Right cardiac atrium (tissue), 5 donors: ENCODE data around the gene TNFAIP8L1. TPM values are rescaled to one million over a fixed set of nuclear protein-coding genes. Genes with fewer than 3 reads are reported as not detected.
A peak's percentile ranks its signal among the peaks of the same experiment; 100 is the strongest.

Source experiments
- ATAC-seq, 2 donors: fragments of 200-7000 bp; cut with Tn5 transposase; one replicate each; pipeline versions ENCODE4 v1.8.0 to v1.9.1; 2020; ENCODE audit warnings: moderate library complexity in 2 of 2, mild to moderate bottlenecking in 1 of 2
- DNase-seq, 3 donors: peaks; one replicate each; pipeline ENCODE4 v3.0.0-alpha.2; 2020
- H3K27ac ChIP-seq: one replicate; pipeline ENCODE4 v1.5.1; 2013; ENCODE audit warnings: mild to moderate bottlenecking, low read length, control low read depth, moderate library complexity
- H3K27me3 ChIP-seq: one replicate; pipeline ENCODE4 v1.6.1; 2013; ENCODE audit not compliant: control insufficient read depth, insufficient read depth
- H3K4me1 ChIP-seq: one replicate; pipeline ENCODE4 v1.6.1; 2013; ENCODE audit warnings: low read length; ENCODE audit not compliant: control insufficient read depth, insufficient read depth
- H3K4me3 ChIP-seq: one replicate; pipeline ENCODE4 v1.5.1; 2013; ENCODE audit warnings: low read length, control low read depth
- H3K9me3 ChIP-seq: one replicate; pipeline ENCODE4 v1.6.1; 2013; ENCODE audit warnings: low read length; ENCODE audit not compliant: control insufficient read depth
- WGBS: extraction: QIAGEN DNeasy Blood & Tissue Kit; methylation state at CpG from one replicate; pipeline ENCODE4 v1.1.7; 2013; 5-methylcytosine and 5-hydroxymethylcytosine counted together
- intact Hi-C, 4 donors: fragments of 100-400 bp; cut with DNase I; formaldehyde crosslinking; loops; one replicate each; pipeline versions ENCODE4 v1.11.0 to v1.14.0; 2022 to 2023
- polyA plus RNA-seq: library from polyadenylated mRNA; stranded (reverse); fragments of 200-250 nt; gene quantifications from one replicate; pipeline ENCODE4 v1.2.3, GENCODE V29; 2013
- total RNA-seq, 4 donors: library from RNA; stranded (reverse); fragmentation: NEBNext Ultra II Directional; extraction: Animal tissue kit (Norgen Biotek cat#: 25700); gene quantifications; one replicate each; pipeline ENCODE4 v1.2.1, GENCODE V29; 2021
- donor health status: healthy with polysubstance abuse.
- donor health status: DM: no; HTN: yes; CAD: no.
- donor health status: DM: no; HTN: no; CAD: no.
- donor health status: DM: no; HTN: yes; CAD: no; lungs with severe emphysema.
- donor health status: DM: yes; HTN: yes; CAD: no.

Gene TNFAIP8L1
- total and polyA plus RNA-seq, 5 donors, result 2.8 to 6.0 (median 5.2) TPM

DNA sequence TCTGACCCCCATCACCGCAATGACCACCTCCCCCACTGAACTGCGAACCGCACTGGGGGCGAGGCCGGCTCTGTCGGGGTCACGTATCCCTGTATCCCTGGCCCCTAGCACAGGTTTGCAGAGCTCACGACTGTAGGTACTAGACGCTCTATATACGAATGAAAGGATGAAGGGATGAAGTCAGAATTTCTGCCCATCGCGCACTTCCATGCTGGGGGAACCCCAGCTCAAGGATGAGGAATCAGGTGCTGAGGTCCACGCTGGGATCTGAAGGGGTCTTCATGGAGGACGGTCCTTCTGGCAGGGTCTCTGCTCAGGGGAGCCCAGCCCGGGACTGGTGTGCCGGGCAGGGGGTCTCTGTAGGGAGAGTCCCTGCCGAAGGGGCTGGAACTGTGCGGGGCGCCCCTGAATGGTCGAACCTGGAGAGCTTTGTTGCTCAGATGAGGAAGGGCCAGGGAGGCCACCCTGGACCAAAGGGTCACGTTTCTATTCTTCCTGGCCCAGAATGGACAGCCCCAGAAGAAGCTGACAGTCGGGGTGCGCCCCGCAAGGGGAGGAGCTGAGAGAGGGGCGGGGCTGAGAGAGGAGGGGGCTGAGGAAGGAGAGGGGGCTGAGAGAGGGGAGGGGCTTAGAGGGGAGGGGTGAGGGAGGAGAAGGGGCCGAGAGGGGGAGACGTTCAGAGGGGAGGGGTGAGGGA, 41.9 kb upstream of the TNFAIP8L1 start:
- no peak overlapping the region for H3K27ac ChIP-seq
- no peaks in the 10 kb centered on the region for H3K4me1 ChIP-seq
- WGBS, result 8% methylated on average over 27 of the region's 27 CpGs
- no peaks in the 10 kb centered on the region for H3K27me3 ChIP-seq
- no peaks in the 10 kb centered on the region for H3K9me3 ChIP-seq
- DNase-seq (peak in 1 of 3 donors; percentile 39), ATAC-seq (peak in 1 of 2 donors; percentile 61)
- intact Hi-C loops, result no loop called here
- peak overlapping the region; percentile 5 for H3K4me3 ChIP-seq

DNA sequence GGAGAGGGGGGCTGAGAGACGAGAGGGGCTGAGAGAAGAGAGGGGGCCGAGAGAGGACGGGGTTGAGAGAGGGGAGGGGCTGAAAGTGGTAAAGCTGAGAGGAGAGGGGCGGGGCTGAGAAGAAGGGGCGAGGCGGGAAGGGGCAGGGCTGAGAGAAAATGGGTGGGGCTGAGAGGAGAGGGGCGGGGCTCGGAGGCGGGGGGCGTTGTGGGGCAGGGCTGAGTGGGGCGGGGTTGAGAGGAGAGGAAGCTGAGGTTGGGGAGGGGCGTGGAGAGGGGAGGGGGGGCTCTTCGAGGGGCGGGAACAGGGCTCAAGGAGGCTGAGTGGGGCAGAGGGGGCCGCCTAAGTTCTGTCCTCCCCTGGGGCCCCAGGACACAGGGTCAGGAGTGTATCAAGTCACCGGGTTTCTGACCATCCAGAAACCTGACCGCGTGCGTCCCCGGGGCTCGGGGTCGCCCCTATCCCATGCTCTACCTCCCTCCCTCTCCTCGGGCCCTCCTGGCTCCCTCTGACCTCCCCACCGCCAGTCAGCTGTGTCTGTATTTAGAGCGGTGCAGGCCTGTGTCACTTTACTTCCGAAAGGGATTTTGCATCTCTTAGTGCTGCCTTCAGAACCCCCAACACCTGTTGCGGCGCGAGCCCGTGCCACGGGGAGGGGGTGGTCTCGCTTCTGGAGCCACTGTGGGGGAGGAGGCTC, 41.2 kb upstream of the TNFAIP8L1 start:
- Histone ChIP-seq H3K27me3 (no peaks in the 10 kb centered on the region), H3K27ac (no peak overlapping the region), H3K9me3 (no peaks in the 10 kb centered on the region), H3K4me3 (peak overlapping the region; percentile 43), H3K4me1 (no peaks in the 10 kb centered on the region)
- WGBS, result 2% methylated on average over 32 of the region's 32 CpGs
- ATAC-seq (peak; percentile 61 to 83), DNase-seq (peak; percentile 42 to 71 (median 60))
- intact Hi-C loops, result no loop called here

DNA sequence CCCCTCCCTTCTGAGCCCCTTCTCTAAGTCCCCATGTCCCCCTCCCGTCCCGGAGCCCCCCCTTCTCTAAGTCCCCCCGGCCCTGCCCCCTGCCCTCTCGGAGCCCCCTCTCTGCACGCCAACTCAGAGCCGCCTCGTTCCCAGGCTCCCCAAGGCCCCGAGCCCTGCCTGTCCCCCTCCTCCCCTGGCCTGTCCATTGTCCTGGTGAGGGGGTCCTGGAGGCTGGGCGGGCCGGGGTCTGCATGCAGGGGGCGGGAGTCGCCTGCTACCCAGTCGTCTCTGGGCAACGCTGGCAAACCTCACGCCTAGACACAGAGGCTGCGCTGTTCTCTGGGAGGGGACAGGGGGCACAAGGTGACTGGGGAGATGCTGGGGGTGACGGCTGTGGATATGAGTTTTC, 40.6 kb upstream of the TNFAIP8L1 start:
- DNase-seq (peak in 1 of 3 donors; percentile 44), ATAC-seq (peak in 1 of 2 donors; percentile 11)
- Histone ChIP-seq H3K4me3 (no peak overlapping the region), H3K9me3 (no peaks in the 10 kb centered on the region), H3K4me1 (no peaks in the 10 kb centered on the region), H3K27me3 (no peaks in the 10 kb centered on the region), H3K27ac (no peak overlapping the region)
- intact Hi-C loops, result no loop called here
- WGBS, result 7% methylated on average over 17 of the region's 17 CpGs

DNA sequence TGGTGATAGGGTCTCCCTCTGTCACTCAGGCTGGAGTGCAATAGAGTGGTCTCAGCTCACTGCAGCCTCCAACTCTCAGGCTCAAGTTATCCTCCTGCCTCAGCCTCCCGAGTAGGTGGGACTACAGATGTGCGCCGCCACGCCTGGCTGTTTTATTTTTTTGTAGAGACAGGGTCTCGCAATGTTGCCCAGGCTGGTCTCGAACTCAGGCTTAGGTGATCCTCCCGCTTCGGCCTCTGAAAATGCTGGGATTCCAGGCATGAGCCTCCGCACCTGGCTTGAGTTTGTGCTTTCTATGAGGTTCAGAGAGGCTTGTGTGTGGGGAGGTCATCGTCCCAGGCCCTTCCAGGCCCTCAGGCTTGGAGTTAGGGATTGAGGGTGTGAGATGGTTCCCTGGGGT, 39.2 kb upstream of the TNFAIP8L1 start:
- no peak overlapping the region for H3K27ac ChIP-seq
- ATAC-seq (no peak), DNase-seq (peak in 1 of 3 donors; percentile 15)
- intact Hi-C loops, result no loop called here
- H3K4me1 ChIP-seq, result no peaks in the 10 kb centered on the region
- WGBS, result 88% methylated on average over 10 of the region's 10 CpGs
- H3K9me3 ChIP-seq, result no peaks in the 10 kb centered on the region
- H3K4me3 ChIP-seq, result no peak overlapping the region
- no peaks in the 10 kb centered on the region for H3K27me3 ChIP-seq

DNA sequence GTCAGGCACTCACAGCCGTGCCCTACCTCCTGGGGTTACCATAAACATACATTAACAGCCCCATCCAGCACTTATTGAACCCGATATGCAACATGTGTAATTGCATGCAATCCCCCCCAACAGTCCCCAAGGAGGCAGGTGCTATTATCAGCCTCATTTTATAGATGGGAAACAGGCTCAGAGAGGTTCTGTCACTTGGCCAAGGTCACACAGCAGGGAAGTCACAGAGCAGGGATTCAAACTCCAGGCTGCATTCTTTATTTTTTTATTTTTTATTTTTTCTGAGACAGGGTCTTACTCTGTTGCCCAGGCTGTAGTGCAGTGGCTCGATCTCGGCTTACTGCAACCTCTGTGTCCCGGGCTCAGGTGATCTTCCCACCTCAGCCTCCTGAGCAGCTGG, 38.4 kb upstream of the TNFAIP8L1 start:
- intact Hi-C loops, result no loop called here
- no peaks in the 10 kb centered on the region for H3K27me3 ChIP-seq
- ATAC-seq, result no peak

DNA sequence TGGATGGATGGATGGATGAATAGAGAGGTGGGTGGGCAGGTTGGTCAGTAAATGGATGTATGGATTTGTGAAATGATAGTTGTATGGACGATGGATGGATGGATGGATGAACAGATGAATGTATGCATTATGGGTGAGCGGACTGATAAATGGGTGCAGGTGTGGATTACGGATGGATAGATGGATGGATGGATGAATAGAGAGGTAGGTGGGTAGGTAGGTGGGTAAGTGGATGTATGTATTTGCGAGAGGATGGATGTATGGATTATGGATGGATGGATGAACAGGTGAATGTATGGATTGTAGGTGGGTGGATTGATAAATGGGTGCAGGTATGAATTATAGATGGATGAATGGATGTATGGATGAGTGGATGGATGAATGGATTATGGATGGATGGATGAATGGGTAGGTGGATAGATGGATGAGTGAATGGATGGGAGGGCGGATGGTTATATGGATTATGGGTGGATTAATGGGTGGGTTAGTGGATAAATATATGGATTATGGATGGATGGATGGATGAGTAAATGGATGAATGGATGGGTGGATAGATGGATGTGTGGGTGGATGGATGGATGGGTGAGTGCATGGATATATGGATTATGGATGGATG, 37.0 kb upstream of the TNFAIP8L1 start:
- 91% methylated on average over 5 of the region's 5 CpGs for WGBS
- intact Hi-C loops, result no loop called here
- H3K27ac ChIP-seq, result no peak overlapping the region
- no peak for ATAC-seq
- DNase-seq, result no peak
- no peaks in the 10 kb centered on the region for H3K4me1 ChIP-seq
- H3K27me3 ChIP-seq, result no peaks in the 10 kb centered on the region
- H3K9me3 ChIP-seq, result no peaks in the 10 kb centered on the region
- H3K4me3 ChIP-seq, result no peak overlapping the region

More for the DNA sequence above, 38.4 kb upstream of the TNFAIP8L1 start:
- Histone ChIP-seq H3K4me3 (no peak overlapping the region), H3K4me1 (no peaks in the 10 kb centered on the region), H3K27ac (no peak overlapping the region), H3K9me3 (no peaks in the 10 kb centered on the region)
- 74% methylated on average over 5 of the region's 5 CpGs for WGBS
- no peak for DNase-seq

DNA sequence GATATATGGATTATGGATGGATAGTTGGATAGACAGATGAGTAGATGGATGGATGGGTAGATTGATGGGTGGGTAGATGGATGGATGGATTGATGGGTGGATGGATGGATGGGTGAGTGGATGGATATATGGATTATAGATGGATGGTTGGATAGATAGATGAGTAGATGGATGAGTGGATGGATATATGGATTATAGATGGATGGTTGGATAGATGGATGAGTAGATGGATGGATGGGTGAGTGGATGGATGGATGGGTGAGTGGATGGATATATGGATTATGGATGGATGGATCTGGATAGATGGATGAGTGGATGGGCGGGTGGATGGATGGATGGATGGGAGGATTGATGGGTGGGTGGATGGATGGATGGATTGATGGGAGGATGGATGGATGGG, 36.4 kb upstream of the TNFAIP8L1 start:
- WGBS, result 91% methylated on average over 1 of the region's 1 CpG
- Histone ChIP-seq H3K9me3 (no peaks in the 10 kb centered on the region), H3K4me1 (no peaks in the 10 kb centered on the region), H3K27me3 (no peaks in the 10 kb centered on the region), H3K4me3 (no peak overlapping the region), H3K27ac (no peak overlapping the region)
- intact Hi-C loops, result no loop called here
- DNase-seq, result no peak
- ATAC-seq, result no peak

DNA sequence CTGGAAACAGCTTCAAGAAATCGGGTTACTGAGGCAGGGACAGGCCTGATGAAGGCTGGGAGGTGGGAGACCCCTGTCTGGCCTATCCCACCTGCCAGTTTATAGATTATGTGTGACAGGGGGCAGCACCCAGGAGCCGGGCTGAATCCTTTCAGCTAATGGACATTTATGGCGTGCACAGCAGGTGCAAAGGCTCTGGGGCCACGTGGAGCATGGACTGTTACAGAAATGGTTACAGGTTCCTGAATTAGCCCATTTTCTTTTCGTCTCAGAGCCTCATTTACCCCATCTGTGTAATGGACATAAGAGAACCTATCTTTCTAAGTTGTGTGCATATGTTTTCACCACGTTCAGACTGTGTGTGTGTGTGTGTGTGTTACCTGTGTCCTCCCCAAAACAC, 34.4 kb upstream of the TNFAIP8L1 start:
- 78% methylated on average over 6 of the region's 6 CpGs for WGBS
- Histone ChIP-seq H3K9me3 (no peaks in the 10 kb centered on the region), H3K4me1 (no peaks in the 10 kb centered on the region), H3K27ac (no peak overlapping the region), H3K27me3 (no peaks in the 10 kb centered on the region), H3K4me3 (no peak overlapping the region)
- intact Hi-C loops, result no loop called here
- no peak for ATAC-seq
- DNase-seq, result no peak

DNA sequence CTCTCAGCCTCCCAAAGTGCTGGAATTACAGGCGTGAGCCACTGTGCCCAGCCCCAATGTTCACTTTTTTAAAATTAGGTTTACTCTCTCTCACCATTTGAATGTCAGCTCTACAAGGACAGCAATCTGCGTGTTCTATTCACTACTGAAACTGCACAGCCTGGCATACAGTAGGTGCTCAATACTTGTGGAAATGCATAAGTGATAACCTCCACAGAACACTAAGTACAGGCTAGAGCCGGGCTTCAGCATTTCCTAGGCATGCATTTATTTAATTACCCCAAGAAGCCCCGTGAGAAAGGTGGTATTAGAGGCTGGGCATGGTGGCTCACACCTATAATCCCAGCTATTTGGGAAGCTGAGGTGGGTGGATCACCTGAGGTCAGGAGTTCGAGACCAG, 33.1 kb upstream of the TNFAIP8L1 start:
- intact Hi-C loops, result no loop called here
- Histone ChIP-seq H3K4me3 (no peak overlapping the region), H3K27me3 (no peaks in the 10 kb centered on the region), H3K27ac (no peak overlapping the region), H3K9me3 (no peaks in the 10 kb centered on the region), H3K4me1 (no peaks in the 10 kb centered on the region)
- DNase-seq, result no peak
- no peak for ATAC-seq
- 81% methylated on average over 5 of the region's 5 CpGs for WGBS

DNA sequence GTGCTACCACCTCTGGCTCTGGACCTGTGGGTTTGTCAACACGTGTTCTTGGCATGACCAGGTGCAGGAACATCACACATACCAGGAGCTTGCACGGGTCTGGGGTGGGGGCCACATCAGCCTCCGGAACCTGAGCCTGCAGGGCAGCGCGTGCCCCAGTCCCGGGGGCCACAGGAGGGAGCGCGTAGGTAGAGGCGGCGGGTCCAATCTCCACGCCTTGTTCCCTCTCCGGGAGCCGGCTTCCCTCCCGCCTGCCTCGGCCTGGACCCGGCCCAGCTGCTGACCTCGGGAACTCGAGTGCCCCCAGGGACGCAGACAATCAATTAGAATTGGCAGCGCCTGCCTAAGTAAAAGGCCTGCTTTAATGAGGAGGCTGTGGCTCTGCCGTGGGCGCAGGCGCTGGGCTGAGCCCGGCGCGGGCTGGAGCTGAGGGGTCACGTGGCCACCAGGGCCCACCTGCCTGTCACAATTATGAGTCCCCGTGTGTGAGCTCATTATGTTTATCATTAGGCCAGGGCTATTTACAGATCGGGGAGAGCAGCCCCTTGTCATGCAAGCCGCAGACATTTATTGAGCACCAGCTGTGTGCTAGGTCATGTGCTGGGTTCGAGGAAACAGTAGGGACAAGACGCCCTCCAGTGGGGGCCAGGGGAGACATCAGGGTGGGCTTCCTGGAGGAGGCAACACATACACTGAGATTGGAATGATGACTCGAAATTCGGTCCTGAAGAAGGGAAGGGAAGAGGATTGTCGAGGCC, 32.2 kb upstream of the TNFAIP8L1 start:
- intact Hi-C loops, result no loop called here
- Histone ChIP-seq H3K9me3 (no peaks in the 10 kb centered on the region), H3K27ac (no peak overlapping the region), H3K4me1 (no peaks in the 10 kb centered on the region), H3K27me3 (no peaks in the 10 kb centered on the region), H3K4me3 (no peak overlapping the region)
- DNase-seq (peak; percentile 46 to 91 (median 86)), ATAC-seq (peak; percentile 72 to 75)
- 11% methylated on average over 35 of the region's 35 CpGs for WGBS
